Measurements from ENCODE around the gene MAMDC4. TPM values are rescaled to one million over a fixed set of nuclear protein-coding genes. Genes with fewer than 3 reads are reported as not detected.
A peak's percentile ranks its signal among the peaks of the same experiment; 100 is the strongest.

Gene MAMDC4
- polyA plus RNA-seq, 1 experiment: 0.63 TPM

- ChIA-PET CTCF (interaction anchor here (1.5 to 2.6 kb wide), 2 partner anchors 12 to 37 kb away, joined by 5 to 12 read pairs; partner anchors contain the start of gene AJM1), POLR2A (no interaction called here)
- Histone ChIP-seq H3K4me3 (ENCODE audit: low read depth, low read length) (no peak overlapping the region), H3K27ac (ENCODE audit: low read depth, low read length) (no peak overlapping the region), H3K9me3 (ENCODE audit: control insufficient read depth, insufficient read depth, low read length) (no peaks in the 10 kb centered on the region; the same call in 1 of the 2 replicates), H3K27me3 (ENCODE audit: control insufficient read depth, insufficient read depth, low read length) (peaks cover 17% of the 10 kb centered on the region)
- DNase-seq (ENCODE audit: low read depth, low spot score): no peak
- TF ChIP-seq CTCF (IDR thresholded peaks at IDR 0.05; ENCODE audit: low read depth, low read length): no peak
Observed at GRCh38 chr9:136805207-136805740, 46.9 kb upstream of the MAMDC4 start.

DNA sequence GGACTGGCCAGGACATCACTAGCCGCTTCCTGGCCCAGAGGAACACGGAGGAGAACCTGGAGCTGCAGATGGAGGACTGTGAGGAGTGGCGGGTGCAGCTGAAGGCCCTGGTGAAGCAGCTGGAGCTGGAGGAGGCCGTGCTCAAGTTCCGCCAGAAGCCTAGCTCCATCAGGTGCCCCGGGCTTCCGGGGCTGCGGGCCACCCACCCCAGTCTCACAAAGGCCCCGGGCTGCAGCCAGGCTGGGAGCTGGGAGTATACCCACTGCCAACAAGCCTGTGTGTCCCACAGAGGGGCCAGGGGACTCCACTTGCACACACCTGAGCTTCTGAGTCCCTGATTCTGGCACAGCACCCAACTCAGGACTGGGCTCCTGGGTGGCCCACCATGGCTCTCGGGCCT is 46.1 kb upstream of the MAMDC4 start:
- H3K27ac ChIP-seq (ENCODE audit: low read depth, low read length): no peak overlapping the region
- no peak for TF ChIP-seq CTCF (IDR thresholded peaks at IDR 0.05; ENCODE audit: low read depth, low read length)
- H3K27me3 ChIP-seq (ENCODE audit: control insufficient read depth, insufficient read depth, low read length): peaks cover 9% of the 10 kb centered on the region
- no peak for DNase-seq (ENCODE audit: low read depth, low spot score)
- POLR2A ChIA-PET: no interaction called here
- no peaks in the 10 kb centered on the region; the same call in 1 of the 2 replicates for H3K9me3 ChIP-seq (ENCODE audit: control insufficient read depth, insufficient read depth, low read length)
- CTCF ChIA-PET: interaction anchor here (1.5 to 2.6 kb wide), 2 partner anchors 13 to 36 kb away, joined by 5 to 12 read pairs; partner anchors contain the start of gene AJM1
- no peak overlapping the region for H3K4me3 ChIP-seq (ENCODE audit: low read depth, low read length)

GRCh38 chr9:136806631-136807201 is 45.4 kb upstream of the MAMDC4 start:
- CTCF ChIA-PET: interaction anchor here (1.5 to 2.6 kb wide), 2 partner anchors 14 to 36 kb away, joined by 5 to 12 read pairs; partner anchors contain the start of gene AJM1
- peaks cover 6% of the 10 kb centered on the region for H3K27me3 ChIP-seq (ENCODE audit: control insufficient read depth, insufficient read depth, low read length)
- H3K4me3 ChIP-seq (ENCODE audit: low read depth, low read length): peak overlapping the region; percentile 78
- H3K9me3 ChIP-seq (ENCODE audit: control insufficient read depth, insufficient read depth, low read length): no peaks in the 10 kb centered on the region; the same call in 1 of the 2 replicates
- H3K27ac ChIP-seq (ENCODE audit: low read depth, low read length): no peak overlapping the region
- TF ChIP-seq CTCF (IDR thresholded peaks at IDR 0.05; ENCODE audit: low read depth, low read length): no peak
- POLR2A ChIA-PET: interaction anchor here (0.6 kb wide), 1 partner anchor 241 kb away, joined by 5 read pairs; no protein-coding TSS in a partner anchor
- no peak for DNase-seq (ENCODE audit: low read depth, low spot score)

GRCh38 chr9:136807281-136808074 is 44.7 kb upstream of the MAMDC4 start, which contains the start of gene RABL6:
TSS of gene RABL6 (plus strand) at chr9:136807948. CDS start at chr9:136808197, 249 bp downstream.
- ChIA-PET POLR2A (interaction anchor here (0.6 to 1.0 kb wide), 3 partner anchors 13 to 241 kb away, joined by 3 to 5 read pairs (median 3); no protein-coding TSS in a partner anchor), CTCF (interaction anchor here (2.6 kb wide), 1 partner anchor 14 kb away, joined by 12 read pairs; no protein-coding TSS in a partner anchor)
- peaks cover under 1% of the 10 kb centered on the region for H3K27me3 ChIP-seq (ENCODE audit: control insufficient read depth, insufficient read depth, low read length)
- no peaks in the 10 kb centered on the region; the same call in 1 of the 2 replicates for H3K9me3 ChIP-seq (ENCODE audit: control insufficient read depth, insufficient read depth, low read length)
- peak within 1 kb of the TSS; percentile 78 for H3K4me3 ChIP-seq (ENCODE audit: low read depth, low read length)
- peak within 1 kb of the TSS; percentile 52 for H3K27ac ChIP-seq (ENCODE audit: low read depth, low read length)
- TF ChIP-seq CTCF (IDR thresholded peaks at IDR 0.05; ENCODE audit: low read depth, low read length): no peak
- DNase-seq (ENCODE audit: low read depth, low spot score): no peak
